Spinal cord (tissue), 10 donors: ENCODE data around the gene GC. TPM values are rescaled to one million over a fixed set of nuclear protein-coding genes. Genes with fewer than 3 reads are reported as not detected.
"Not testable (repeated sequence)": the region's sequence is repeated elsewhere in the genome, so short reads cannot be mapped to it uniquely, and the experiment has no call there.

Experiments used
- DNase-seq, 6 donors: peaks; one replicate each; pipeline versions ENCODE4 v3.0.0 to v3.0.0-alpha.2; 2013 to 2015; ENCODE audit warnings: low spot score in 6 of 6, low read depth in 4 of 6
- H3K27ac ChIP-seq: one replicate; pipeline ENCODE4 v1.5.1; 2013; ENCODE audit warnings: low read depth, low read length, control low read depth
- H3K27me3 ChIP-seq: one replicate; pipeline ENCODE4 v1.6.1; 2013; ENCODE audit warnings: low read length; ENCODE audit not compliant: control insufficient read depth, insufficient read depth
- H3K36me3 ChIP-seq: one replicate; pipeline ENCODE4 v1.6.1; 2013; ENCODE audit warnings: low read length; ENCODE audit not compliant: control insufficient read depth, insufficient read depth
- H3K4me1 ChIP-seq: one replicate; pipeline ENCODE4 v1.6.1; 2013; ENCODE audit warnings: low read length; ENCODE audit not compliant: control insufficient read depth, insufficient read depth
- H3K4me3 ChIP-seq: one replicate; pipeline ENCODE4 v1.5.1; 2013; ENCODE audit warnings: low read depth, low read length, control low read depth
- H3K9me3 ChIP-seq: one replicate; pipeline ENCODE4 v1.6.1; 2013; ENCODE audit warnings: low read length; ENCODE audit not compliant: control insufficient read depth, insufficient read depth
- WGBS: methylation state at CpG from one replicate; pipeline ENCODE4 v1.1.5; 2013; ENCODE audit warnings: missing lambda C conversion rate; ENCODE audit not compliant: insufficient coverage; 5-methylcytosine and 5-hydroxymethylcytosine counted together
- long read RNA-seq, 4 donors: transcript quantifications; one replicate each; lab custom pipeline, GENCODE V29; 2026
- polyA plus RNA-seq, 2 donors: library from polyadenylated mRNA; unstranded; fragments of 120-200 nt; gene quantifications; one replicate each; pipeline ENCODE4 v1.2.1, GENCODE V29; 2013; ENCODE audit not compliant: insufficient read length in 2 of 2
- total RNA-seq, 2 donors: library from RNA; depleted of rRNA in 1 of 2; stranded (reverse); fragments of 120-200 nt in 1 of 2; fragments of >200 nt in 1 of 2; gene quantifications; one replicate each; pipeline versions ENCODE4 v1.2.3 to v1.2.4, GENCODE V29; 2013 to 2014
- donor health status: healthy.

Gene GC
- under 1 TPM in 1 of 2 donors, not detected in 1; 0.77 TPM for total RNA-seq
- 1 to 10 TPM in 1 of 2 donors, under 1 TPM in 1; 0.77 to 1.1 TPM for polyA plus RNA-seq
- long read RNA-seq, donor 1: 0 reads
- long read RNA-seq, donor 2: 0 reads
- long read RNA-seq, donor 3: 0 reads
- long read RNA-seq, donor 4: 0 reads

- no peak for DNase-seq
- Histone ChIP-seq H3K27me3 (no peaks in the 10 kb centered on the region), H3K27ac (no peak within 1 kb of the TSS), H3K36me3 (no peaks in the 10 kb centered on the region), H3K9me3 (no peaks in the 10 kb centered on the region), H3K4me1 (no peaks in the 10 kb centered on the region), H3K4me3 (no peak within 1 kb of the TSS)
Measured at GRCh38 chr4:71783972-71784371, at the start of gene GC. Gene GC, minus strand, starts transcription at chr4:71784079. Its CDS starts 61 bp downstream, at chr4:71784018.

- no peak overlapping the region for H3K4me3 ChIP-seq
- DNase-seq: no peak
- no peak overlapping the region for H3K27ac ChIP-seq
- no peaks in the 10 kb centered on the region for H3K4me1 ChIP-seq
- WGBS: 65% methylated on average over 5 of the region's 10 CpGs
- H3K27me3 ChIP-seq: no peaks in the 10 kb centered on the region
- no peaks in the 10 kb centered on the region for H3K9me3 ChIP-seq
- no peaks in the 10 kb centered on the region for H3K36me3 ChIP-seq
Measured at GRCh38 chr4:71833232-71833900, 49.5 kb upstream of the GC start.

GRCh38 chr4:71832049-71832448 is 48.2 kb upstream of the GC start:
- no peak overlapping the region for H3K27ac ChIP-seq
- WGBS: 18% methylated on average over 1 of the region's 3 CpGs
- H3K4me1 ChIP-seq: no peaks in the 10 kb centered on the region
- H3K9me3 ChIP-seq: no peaks in the 10 kb centered on the region
- H3K27me3 ChIP-seq: no peaks in the 10 kb centered on the region
- no peak for DNase-seq
- no peak overlapping the region for H3K4me3 ChIP-seq
- H3K36me3 ChIP-seq: no peaks in the 10 kb centered on the region

GRCh38 chr4:71830497-71831190 is 46.8 kb upstream of the GC start:
- no peaks in the 10 kb centered on the region for H3K4me1 ChIP-seq
- WGBS: no CpG with 5 or more reads among the region's 4 CpGs
- no peak overlapping the region for H3K4me3 ChIP-seq
- H3K27ac ChIP-seq: no peak overlapping the region
- no peaks in the 10 kb centered on the region for H3K9me3 ChIP-seq
- no peaks in the 10 kb centered on the region for H3K27me3 ChIP-seq
- DNase-seq: no peak
- H3K36me3 ChIP-seq: no peaks in the 10 kb centered on the region

GRCh38 chr4:71828470-71828869 is 44.6 kb upstream of the GC start:
- Histone ChIP-seq H3K36me3 (no peaks in the 10 kb centered on the region), H3K9me3 (no peaks in the 10 kb centered on the region), H3K4me3 (no peak overlapping the region), H3K27ac (no peak overlapping the region), H3K4me1 (no peaks in the 10 kb centered on the region), H3K27me3 (no peaks in the 10 kb centered on the region)
- no CpG with 5 or more reads among the region's 1 CpG for WGBS
- DNase-seq: peak in 2 of 6 donors; percentile 16 to 20

GRCh38 chr4:71827826-71828225 is 43.9 kb upstream of the GC start:
- H3K4me3 ChIP-seq: no peak overlapping the region
- peak in 1 of 6 donors; percentile 16 for DNase-seq
- 28% methylated on average over 3 of the region's 4 CpGs for WGBS
- no peaks in the 10 kb centered on the region for H3K9me3 ChIP-seq
- no peaks in the 10 kb centered on the region for H3K36me3 ChIP-seq
- no peaks in the 10 kb centered on the region for H3K27me3 ChIP-seq
- no peaks in the 10 kb centered on the region for H3K4me1 ChIP-seq
- H3K27ac ChIP-seq: no peak overlapping the region

GRCh38 chr4:71816676-71817303 is 32.9 kb upstream of the GC start:
- DNase-seq: no peak
- Histone ChIP-seq H3K4me1 (no peaks in the 10 kb centered on the region), H3K4me3 (no peak overlapping the region), H3K27me3 (no peaks in the 10 kb centered on the region), H3K27ac (no peak overlapping the region), H3K9me3 (no peaks in the 10 kb centered on the region), H3K36me3 (no peaks in the 10 kb centered on the region)
- WGBS: no CpG with 5 or more reads among the region's 4 CpGs

GRCh38 chr4:71814433-71814832 is 30.6 kb upstream of the GC start:
- no peaks in the 10 kb centered on the region for H3K9me3 ChIP-seq
- no peak for DNase-seq
- H3K4me1 ChIP-seq: no peaks in the 10 kb centered on the region
- no peaks in the 10 kb centered on the region for H3K36me3 ChIP-seq
- H3K4me3 ChIP-seq: no peak overlapping the region
- H3K27ac ChIP-seq: no peak overlapping the region
- no peaks in the 10 kb centered on the region for H3K27me3 ChIP-seq
- WGBS: 84% methylated on average over 2 of the region's 2 CpGs

- H3K4me3 ChIP-seq, H3K27ac ChIP-seq, H3K4me1 ChIP-seq, DNase-seq, H3K27me3 ChIP-seq, H3K36me3 ChIP-seq, H3K9me3 ChIP-seq: not testable (repeated sequence)
- WGBS: 86% methylated on average over 1 of the region's 1 CpG
Measured at GRCh38 chr4:71809805-71810204, 25.9 kb upstream of the GC start.
